Gastroesophageal sphincter (tissue), 3 donors: ENCODE measurements around the gene MGAT2.

Source experiments
- EP300 ChIP-seq: sonication (generic); formaldehyde crosslinking; IDR thresholded peaks from one replicate; pipeline ENCODE4 v1.6.1; 2017; ENCODE audit warnings: antibody characterized with exemption, mild to moderate bottlenecking
- POLR2A ChIP-seq, 2 donors: fragments of 450-650 bp; IDR thresholded peaks; one replicate each; pipeline ENCODE4 v1.6.1; 2017; ENCODE audit warnings: antibody characterized with exemption in 2 of 2, mild to moderate bottlenecking in 2 of 2, moderate library complexity in 1 of 2
- TF ChIP-seq, protein P1 (sequence below), 4 experiments: fragments of 200-600 bp in 2 of 4; fragments of 450-650 bp in 2 of 4; sonication (generic) in 1 of 4; IDR thresholded peaks; one replicate each; pipeline ENCODE4 v1.5.1; 2017 to 2019; ENCODE audit warnings: antibody characterized with exemption in 4 of 4, mild to moderate bottlenecking in 2 of 4, moderate library complexity in 2 of 4

GRCh38 chr14:49615776-49616175 lies 4.8 kb upstream of the MGAT2 start:
- TF ChIP-seq POLR2A (IDR thresholded peaks at IDR 0.05): no peak
- TF ChIP-seq, protein P1, sequence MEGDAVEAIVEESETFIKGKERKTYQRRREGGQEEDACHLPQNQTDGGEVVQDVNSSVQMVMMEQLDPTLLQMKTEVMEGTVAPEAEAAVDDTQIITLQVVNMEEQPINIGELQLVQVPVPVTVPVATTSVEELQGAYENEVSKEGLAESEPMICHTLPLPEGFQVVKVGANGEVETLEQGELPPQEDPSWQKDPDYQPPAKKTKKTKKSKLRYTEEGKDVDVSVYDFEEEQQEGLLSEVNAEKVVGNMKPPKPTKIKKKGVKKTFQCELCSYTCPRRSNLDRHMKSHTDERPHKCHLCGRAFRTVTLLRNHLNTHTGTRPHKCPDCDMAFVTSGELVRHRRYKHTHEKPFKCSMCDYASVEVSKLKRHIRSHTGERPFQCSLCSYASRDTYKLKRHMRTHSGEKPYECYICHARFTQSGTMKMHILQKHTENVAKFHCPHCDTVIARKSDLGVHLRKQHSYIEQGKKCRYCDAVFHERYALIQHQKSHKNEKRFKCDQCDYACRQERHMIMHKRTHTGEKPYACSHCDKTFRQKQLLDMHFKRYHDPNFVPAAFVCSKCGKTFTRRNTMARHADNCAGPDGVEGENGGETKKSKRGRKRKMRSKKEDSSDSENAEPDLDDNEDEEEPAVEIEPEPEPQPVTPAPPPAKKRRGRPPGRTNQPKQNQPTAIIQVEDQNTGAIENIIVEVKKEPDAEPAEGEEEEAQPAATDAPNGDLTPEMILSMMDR (IDR thresholded peaks at IDR 0.05): no peak
- TF ChIP-seq EP300: no peak
